ENCODE measurements around the gene OR5J2. TPM values are rescaled to one million over a fixed set of nuclear protein-coding genes. Genes with fewer than 3 reads are reported as not detected.
"Not testable (repeated sequence)": the region's sequence is repeated elsewhere in the genome, so short reads cannot be mapped to it uniquely, and the experiment has no call there.

OR5J2 gene
- not detected for total RNA-seq

DNA sequence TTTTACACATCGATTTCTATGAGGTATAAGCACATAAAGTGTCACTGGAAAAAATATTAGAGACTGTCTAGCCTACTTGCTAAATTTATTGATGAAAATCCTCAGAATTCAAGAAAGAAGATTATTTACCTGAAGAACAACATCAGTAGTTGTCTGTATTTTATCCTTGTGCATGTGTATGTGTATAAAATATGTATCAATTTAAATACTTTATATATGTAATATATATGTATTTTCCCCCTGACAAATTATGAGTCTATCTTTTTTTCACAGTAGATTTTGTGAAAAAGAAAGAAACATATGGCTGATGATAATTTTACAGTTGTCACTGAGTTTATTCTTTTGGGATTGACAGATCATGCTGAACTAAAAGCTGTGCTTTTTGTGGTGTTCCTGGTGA is at the start of gene OR5J2:
OR5J2 (plus strand) TSS at position 301 of the 400 bp plus-strand sequence; CDS start at position 301, 0 bp downstream.
- no peak for DNase-seq (ENCODE audit: low read depth in 2 of 3, low spot score in 2 of 3)

DNA sequence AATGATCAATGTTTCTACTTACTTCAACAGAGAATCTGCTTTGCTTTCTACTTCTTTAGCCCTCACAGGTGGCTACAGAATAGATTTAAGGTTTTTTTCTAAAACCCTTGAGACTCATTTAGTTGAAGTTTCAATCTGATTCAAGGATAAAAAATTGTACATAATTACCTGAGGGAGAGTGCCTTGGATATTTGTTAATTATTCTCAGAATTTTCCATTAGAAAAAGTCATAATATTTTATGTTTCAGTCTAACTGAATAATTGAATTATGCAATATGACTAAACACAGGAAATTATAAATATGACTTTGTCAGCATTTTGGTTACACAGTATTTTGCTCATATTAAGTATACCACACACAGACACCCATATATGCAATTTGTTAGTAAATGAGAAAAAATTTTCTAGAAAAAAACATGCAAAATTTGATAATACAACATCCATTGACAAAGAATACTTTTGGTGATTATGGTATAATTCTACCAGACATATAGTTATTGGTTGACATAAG is 36.2 kb upstream of the OR5J2 start, which contains the start of gene OR8J3:
OR8J3 (minus strand) TSS at position 51 of the 511 bp plus-strand sequence. CDS start 2,483 bp downstream, outside the sequence.
- no peak for DNase-seq (ENCODE audit: low read depth in 2 of 3, low spot score in 2 of 3)

DNA sequence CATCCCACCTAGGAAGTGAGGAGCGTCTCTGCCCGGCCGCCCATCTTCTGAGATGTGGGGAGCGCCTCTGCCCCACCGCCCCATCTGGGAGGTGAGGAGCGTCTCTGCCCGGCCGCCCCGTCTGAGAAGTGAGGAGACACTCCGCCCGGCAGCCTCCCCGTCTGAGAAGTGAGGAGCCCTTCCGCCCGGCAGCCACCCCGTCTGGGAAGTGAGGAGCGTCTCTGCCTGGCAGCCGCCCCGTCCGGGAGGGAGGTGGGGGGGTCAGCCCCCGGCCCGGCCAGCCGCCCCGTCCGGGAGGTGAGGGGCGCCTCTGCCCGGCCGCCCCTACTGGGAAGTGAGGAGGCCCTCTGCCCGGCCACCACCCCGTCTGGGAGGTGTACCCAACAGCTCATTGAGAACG is 32.7 kb upstream of the OR5J2 start:
- DNase-seq (ENCODE audit: low read depth in 2 of 3, low spot score in 2 of 3) = not testable (repeated sequence)

DNA sequence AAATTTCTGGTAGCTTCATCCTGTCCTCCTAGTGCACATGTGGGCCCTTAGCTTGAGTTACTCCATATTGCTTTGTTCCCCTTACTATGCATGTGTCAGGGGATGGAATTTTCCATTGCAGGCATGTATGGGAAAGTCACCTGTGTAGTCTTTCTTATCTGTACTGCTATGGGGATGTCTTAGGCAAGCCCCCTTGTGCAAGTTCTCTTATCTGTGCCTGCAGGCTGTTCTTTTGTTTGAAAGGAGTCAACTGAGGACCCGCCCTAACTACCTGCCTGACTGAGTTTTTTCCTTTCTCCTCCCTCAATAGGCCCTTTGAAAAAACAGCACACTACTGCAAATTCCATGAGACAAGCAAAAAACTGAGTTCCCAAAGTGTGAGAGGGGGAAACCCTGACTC is 25.0 kb upstream of the OR5J2 start:
- DNase-seq (ENCODE audit: low read depth in 2 of 3, low spot score in 2 of 3) = no peak

DNA sequence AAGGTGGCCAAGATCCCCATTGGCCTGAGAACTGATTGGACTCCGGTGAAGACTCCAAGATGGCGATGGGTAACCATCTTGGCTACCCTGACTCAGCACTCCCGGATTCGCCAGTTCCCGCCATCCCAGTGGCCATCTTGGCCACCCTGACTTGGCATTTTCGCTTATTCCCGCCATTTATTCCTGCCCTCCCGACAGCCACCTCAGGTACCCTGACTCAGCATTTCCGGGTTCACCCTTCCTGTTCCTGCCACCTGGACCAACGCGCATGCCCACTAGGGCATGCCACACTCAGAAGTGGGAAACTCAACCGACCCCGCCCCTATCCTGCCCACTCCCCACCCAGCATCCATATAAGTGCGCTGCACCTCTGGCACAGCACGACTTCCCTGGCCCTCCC is 24.1 kb upstream of the OR5J2 start:
- DNase-seq (ENCODE audit: low read depth in 2 of 3, low spot score in 2 of 3) = no peak

DNA sequence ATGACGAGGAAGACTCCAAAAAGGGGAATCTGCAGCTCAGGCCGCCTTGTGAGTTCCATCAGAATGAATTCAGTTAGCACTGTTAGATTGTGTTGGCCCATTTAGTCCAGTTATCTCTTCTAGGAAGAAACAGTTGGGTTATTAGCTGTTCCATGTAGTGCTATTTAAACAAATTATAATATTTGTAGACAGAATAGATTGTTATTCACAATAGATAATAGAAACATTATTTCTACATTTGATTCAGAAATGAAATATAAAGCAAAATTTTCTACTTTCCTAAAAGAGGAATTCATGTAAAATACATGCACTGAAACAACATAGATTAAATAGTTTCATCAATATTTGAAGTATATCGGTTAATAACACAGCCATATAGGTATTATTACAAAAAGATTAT is 16.2 kb upstream of the OR5J2 start, which contains the start of gene OR8K5:
OR8K5 (minus strand) TSS at position 101 of the 400 bp plus-strand sequence; CDS start at position 101, 0 bp downstream.
- no peak for DNase-seq (ENCODE audit: low read depth in 2 of 3, low spot score in 2 of 3)

DNA sequence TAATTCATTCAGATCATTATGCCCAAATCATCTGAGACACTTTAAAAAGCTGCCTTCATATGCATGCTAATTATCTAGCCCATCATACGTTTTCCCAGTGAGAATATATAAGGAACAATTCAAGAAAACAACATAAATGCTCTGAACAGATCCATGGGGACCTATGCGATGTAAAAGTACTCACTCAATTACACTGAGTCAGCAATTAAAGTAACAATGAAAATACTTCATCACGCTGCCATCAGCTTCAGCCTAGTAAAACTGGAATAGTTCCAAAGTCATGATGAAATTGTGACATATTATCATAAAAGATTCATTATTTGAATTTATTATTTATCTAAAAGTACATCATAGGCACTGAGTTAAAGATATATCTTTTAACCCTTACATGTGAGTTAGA is 12.6 kb upstream of the OR5J2 start:
- no peak for DNase-seq (ENCODE audit: low read depth in 2 of 3, low spot score in 2 of 3)

DNA sequence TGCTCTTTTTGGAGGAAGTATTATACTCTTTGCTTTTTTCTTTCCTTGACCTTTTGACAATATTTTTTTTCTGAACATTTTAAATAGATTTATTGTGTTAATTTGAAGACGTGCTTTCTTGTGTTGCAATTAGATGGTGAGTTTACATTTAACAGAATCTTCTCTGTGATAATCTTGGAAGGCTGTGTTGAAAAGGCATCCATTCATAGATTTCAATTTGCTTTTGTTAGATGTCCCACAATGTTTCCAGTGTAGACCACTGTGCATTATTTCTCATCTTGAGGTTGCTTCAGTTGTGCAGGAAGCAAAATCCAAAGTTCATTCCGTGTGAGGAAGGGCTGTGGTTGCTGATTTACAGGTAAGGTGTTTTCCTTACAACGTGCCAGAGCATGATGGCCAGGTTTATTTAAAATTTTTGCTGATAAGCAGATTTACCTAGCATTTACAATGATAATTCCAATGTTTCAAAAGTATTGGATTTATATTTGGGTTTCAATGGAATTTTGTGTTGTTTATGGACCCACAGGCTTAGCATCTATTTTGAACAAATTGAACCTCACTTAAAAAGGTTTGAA is 4.1 kb upstream of the OR5J2 start:
- no peak for DNase-seq (ENCODE audit: low read depth in 2 of 3, low spot score in 2 of 3)

DNA sequence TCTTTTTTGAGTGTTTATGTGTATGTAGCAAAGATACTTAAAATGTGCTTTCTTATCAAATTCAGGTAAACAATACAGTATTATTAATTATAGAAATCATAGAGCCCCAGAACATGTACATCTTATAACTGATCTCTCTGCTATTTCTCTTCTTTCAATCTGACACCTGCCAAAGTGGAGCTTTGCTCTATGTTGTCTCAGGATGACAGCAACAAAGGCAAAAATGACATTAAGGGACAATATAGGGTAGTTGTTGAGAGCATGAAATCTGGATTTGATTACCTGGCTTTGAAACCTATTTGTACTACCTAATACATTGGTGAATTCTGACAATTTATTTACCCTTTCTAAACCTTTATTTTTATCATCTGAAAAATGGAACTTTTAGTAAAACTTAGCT is 7.0 kb downstream of the OR5J2 start:
- DNase-seq (ENCODE audit: low read depth in 2 of 3, low spot score in 2 of 3) = no peak

DNA sequence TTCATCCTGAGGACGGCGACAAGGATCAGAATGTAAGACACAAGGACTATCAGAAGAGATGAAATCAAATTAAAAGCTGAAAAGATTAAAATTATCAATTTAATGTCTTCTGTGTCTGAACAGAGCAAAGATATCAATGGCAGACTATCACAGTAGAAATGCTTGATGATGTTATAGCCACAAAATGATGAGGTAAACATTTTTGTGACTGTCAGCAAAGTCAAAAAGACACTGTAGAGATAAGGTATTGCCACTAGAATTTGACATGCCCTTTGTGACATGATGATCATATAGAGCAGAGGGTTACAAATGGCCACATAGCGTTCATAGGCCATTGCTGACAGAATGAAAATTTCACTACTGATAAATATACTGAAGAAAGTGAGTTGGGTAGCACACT is 12.2 kb downstream of the OR5J2 start:
- no peak for DNase-seq (ENCODE audit: low read depth in 2 of 3, low spot score in 2 of 3)

DNA sequence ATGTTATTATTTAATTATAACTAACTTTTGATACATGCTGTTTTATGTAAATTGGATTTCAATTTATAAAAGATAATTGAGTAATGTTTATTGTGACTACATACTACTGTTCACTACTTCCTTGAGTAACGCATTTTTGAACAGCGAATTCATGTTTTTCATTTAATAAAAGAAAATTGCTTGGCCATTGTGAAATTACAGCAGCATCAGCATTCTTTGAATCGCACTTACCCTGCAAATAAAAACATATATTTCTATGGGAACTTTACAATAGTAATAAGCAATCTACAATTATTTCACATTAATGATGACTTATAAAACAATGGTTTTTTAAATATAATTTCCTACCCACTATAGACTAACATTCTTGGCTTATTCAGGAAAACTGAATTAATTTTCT is 20.3 kb downstream of the OR5J2 start:
- no peak for DNase-seq (ENCODE audit: low read depth in 2 of 3, low spot score in 2 of 3)

DNA sequence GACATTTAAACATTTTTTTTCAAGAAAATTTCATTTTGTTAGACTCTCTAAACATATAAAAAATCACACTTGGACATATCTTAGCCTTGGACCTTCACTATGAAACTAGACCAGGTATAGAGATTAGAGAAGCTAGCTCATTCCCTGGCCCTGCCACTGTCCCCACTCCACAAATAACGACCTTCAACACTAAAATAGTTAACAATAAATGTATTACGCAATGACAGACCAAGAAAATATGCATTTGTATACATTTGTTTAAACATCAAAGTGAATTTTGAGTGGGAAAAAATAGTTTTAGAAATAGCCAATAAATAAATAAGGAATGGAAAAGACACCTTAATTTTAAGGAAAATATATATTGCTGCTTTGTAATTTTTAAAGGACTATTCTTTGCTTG is 20.9 kb downstream of the OR5J2 start:
- DNase-seq (ENCODE audit: low read depth in 2 of 3, low spot score in 2 of 3) = no peak

DNA sequence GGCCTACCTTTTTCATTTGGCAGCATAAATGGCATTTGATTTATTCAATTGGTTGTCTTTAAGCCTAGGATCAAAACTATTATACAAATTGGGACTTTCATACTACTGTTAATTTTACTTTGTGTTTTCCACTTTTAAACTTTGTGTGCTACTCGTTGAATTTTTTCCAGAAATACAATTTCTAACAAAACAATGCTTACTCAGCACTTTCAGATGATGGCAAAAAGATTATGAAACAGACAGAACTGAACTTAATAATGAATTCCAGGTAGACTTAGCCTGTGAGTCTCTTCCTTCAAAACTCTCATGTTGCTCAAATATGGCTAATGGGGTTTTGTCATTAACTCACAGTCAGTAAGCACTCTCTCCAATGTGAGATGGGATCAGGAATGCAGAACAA is 31.4 kb downstream of the OR5J2 start:
- no peak for DNase-seq (ENCODE audit: low read depth in 2 of 3, low spot score in 2 of 3)

DNA sequence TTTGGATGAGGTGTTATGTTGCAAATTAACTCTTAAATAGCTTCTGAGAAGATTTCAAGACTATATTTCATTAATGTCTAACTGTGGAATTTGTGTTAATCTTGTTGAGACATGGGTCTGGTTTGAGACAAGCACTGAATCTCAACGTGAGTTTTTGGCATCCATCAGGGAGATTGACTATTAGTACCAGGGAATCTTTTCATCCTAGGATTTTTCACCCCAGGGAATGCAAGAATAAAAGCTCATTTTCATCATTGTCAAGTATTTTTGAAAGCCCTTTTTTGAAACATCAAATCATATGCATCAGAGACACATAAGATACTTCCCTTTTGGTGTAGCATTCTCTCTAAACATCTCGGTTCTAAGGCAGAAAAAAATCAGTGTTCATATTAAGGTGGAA is 38.1 kb downstream of the OR5J2 start:
- DNase-seq (ENCODE audit: low read depth in 2 of 3, low spot score in 2 of 3) = no peak

DNA sequence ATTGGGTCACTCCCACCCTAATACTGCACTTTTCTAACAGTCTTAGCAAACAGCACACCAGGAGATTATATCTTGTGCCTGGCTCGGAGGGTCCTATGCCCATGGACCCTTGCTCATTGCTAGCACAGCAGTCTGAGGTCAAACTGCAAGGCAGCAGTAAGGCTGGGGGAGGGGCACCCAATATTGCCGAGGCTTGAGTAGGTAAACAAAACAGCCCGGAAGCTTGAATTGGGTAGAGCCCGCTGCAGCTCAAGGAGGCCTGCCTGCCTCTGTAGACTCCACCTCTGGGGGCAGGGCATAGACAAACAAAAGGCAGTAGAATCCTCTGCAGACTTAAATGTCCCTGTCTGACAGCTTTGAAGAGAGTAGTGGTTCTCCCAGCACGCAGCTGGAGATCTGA is 43.3 kb downstream of the OR5J2 start:
- DNase-seq (ENCODE audit: low read depth in 2 of 3, low spot score in 2 of 3) = not testable (repeated sequence)

Other genes with a start within 250 kb of the OR5J2 start
- gene OR5I1, start 240.2 kb upstream of the OR5J2 start, total RNA-seq = not detected
- not detected for gene OR10AG1, start 206.7 kb upstream of the OR5J2 start, total RNA-seq
- not detected for gene OR5F1, start 182.0 kb upstream of the OR5J2 start, total RNA-seq
- not detected for gene OR5AS1, start 149.0 kb upstream of the OR5J2 start, total RNA-seq
- gene OR8I2, start 83.3 kb upstream of the OR5J2 start, total RNA-seq = not detected
- gene OR8H2, start 72.9 kb upstream of the OR5J2 start, total RNA-seq = under 0.01 TPM
- gene OR8H3, start 54.2 kb upstream of the OR5J2 start, total RNA-seq = not detected
- under 0.01 TPM for gene OR8J3, start 36.4 kb upstream of the OR5J2 start, total RNA-seq
- not detected for gene OR8K5, start 16.3 kb upstream of the OR5J2 start, total RNA-seq
- not detected for gene OR5T2, start 57.6 kb downstream of the OR5J2 start, total RNA-seq
- not detected for gene OR5T3, start 75.6 kb downstream of the OR5J2 start, total RNA-seq
- gene OR5T1, start 97.5 kb downstream of the OR5J2 start, total RNA-seq = not detected
- gene OR8H1, start 115.6 kb downstream of the OR5J2 start, total RNA-seq = not detected
- gene OR8K3, start 138.5 kb downstream of the OR5J2 start, total RNA-seq = not detected
- gene OR8K1, start 169.4 kb downstream of the OR5J2 start, total RNA-seq = not detected
- gene OR8J1, start 177.7 kb downstream of the OR5J2 start, total RNA-seq = not detected
- not detected for gene OR8U1, start 199.0 kb downstream of the OR5J2 start, total RNA-seq
- not detected for gene OR5AL1, start 236.1 kb downstream of the OR5J2 start, total RNA-seq